Neural progenitor cell (in vitro differentiated cells): ENCODE measurements around the gene CLEC10A. TPM values are rescaled to one million over a fixed set of nuclear protein-coding genes. Genes with fewer than 3 reads are reported as not detected.

Experiments used
- DNase-seq: peaks from one replicate; pipeline ENCODE4 v3.0.0-alpha.2; 2016; ENCODE audit warnings: low spot score
- H2AFZ ChIP-seq: fragments of 200-600 bp; sonication (generic); replicated peaks from 2 replicates; pipeline ENCODE4 v1.6.1; 2016; ENCODE audit warnings: antibody characterized with exemption
- H3F3A ChIP-seq: fragments of 200-600 bp; sonication (generic); 2 replicates; pipeline ENCODE4 v1.6.1; 2016; ENCODE audit warnings: antibody characterized with exemption, low read depth
- H3K27ac ChIP-seq: fragments of 200-600 bp; sonication (generic); 2 replicates; pipeline ENCODE4 v1.5.1; 2016; ENCODE audit warnings: mild to moderate bottlenecking
- H3K27me3 ChIP-seq: fragments of 200-600 bp; sonication (generic); 2 replicates; pipeline ENCODE4 v1.6.1; 2016; ENCODE audit warnings: mild to moderate bottlenecking, moderate library complexity
- H3K36me3 ChIP-seq: fragments of 200-600 bp; sonication (generic); 2 replicates; pipeline ENCODE4 v1.5.1; 2016
- H3K4me1 ChIP-seq: fragments of 200-600 bp; sonication (generic); 2 replicates; pipeline ENCODE4 v1.6.1; 2016; ENCODE audit warnings: mixed run types
- H3K4me2 ChIP-seq: fragments of 200-600 bp; sonication (generic); 2 replicates; pipeline ENCODE4 v1.6.1; 2016
- H3K4me3 ChIP-seq: fragments of 200-600 bp; sonication (generic); 2 replicates; pipeline ENCODE4 v1.5.1; 2016
- H3K79me2 ChIP-seq: fragments of 200-600 bp; sonication (generic); 2 replicates; pipeline ENCODE4 v1.6.1; 2016; ENCODE audit warnings: low read depth
- H3K9ac ChIP-seq: fragments of 200-600 bp; sonication (generic); 2 replicates; pipeline ENCODE4 v1.6.1; 2016
- H3K9me3 ChIP-seq: fragments of 200-600 bp; sonication (generic); 2 replicates; pipeline ENCODE4 v1.5.1; 2016; ENCODE audit warnings: low read depth
- H4K20me1 ChIP-seq: fragments of 200-600 bp; sonication (generic); 2 replicates; pipeline ENCODE4 v1.6.1; 2016; ENCODE audit warnings: low read depth
- H3K27ac Mint-ChIP-seq: 3 replicates; pipeline ENCODE4 v1.8.0; 2021; ENCODE audit warnings: mixed read lengths
- H3K27me3 Mint-ChIP-seq: 2 replicates; pipeline ENCODE4 v1.8.0; 2022; ENCODE audit warnings: low read depth, mild to moderate bottlenecking, inconsistent platforms, moderate library complexity, mixed read lengths; ENCODE audit not compliant: insufficient read depth
- H3K36me3 Mint-ChIP-seq: 3 replicates; pipeline ENCODE4 v1.8.0; 2021; ENCODE audit warnings: mixed read lengths
- H3K4me1 Mint-ChIP-seq: 3 replicates; pipeline ENCODE4 v1.8.0; 2021; ENCODE audit warnings: mixed read lengths
- H3K4me3 Mint-ChIP-seq: 3 replicates; pipeline ENCODE4 v1.8.0; 2021; ENCODE audit warnings: mild to moderate bottlenecking, moderate library complexity, mixed read lengths
- H3K9me3 Mint-ChIP-seq: 3 replicates; pipeline ENCODE4 v1.8.0; 2020; ENCODE audit warnings: mixed read lengths
- EZH2 ChIP-seq: fragments of 200-600 bp; sonication (generic); IDR thresholded peaks from 2 replicates; pipeline ENCODE4 v1.6.1; 2017; ENCODE audit warnings: antibody characterized with exemption, mild to moderate bottlenecking, moderate library complexity
- EZH2phosphoT487 ChIP-seq: fragments of 200-600 bp; sonication (generic); IDR thresholded peaks from 2 replicates; pipeline ENCODE4 v1.6.1; 2017; ENCODE audit warnings: antibody characterized with exemption
- total RNA-seq: library from RNA; depleted of rRNA; stranded (reverse); fragments of >200 nt; gene quantifications from 2 replicates; pipeline ENCODE4 v1.2.3, GENCODE V29; 2015; ENCODE audit warnings: low replicate concordance
- TF ChIP-seq, protein P1 (sequence below): fragments of 200-600 bp; sonication (generic); IDR thresholded peaks from 2 replicates; pipeline ENCODE4 v1.5.1; 2017; ENCODE audit warnings: antibody characterized with exemption, mild to moderate bottlenecking

Gene CLEC10A
- total RNA-seq, 1 donor from 2014 or later: not detected

DNA sequence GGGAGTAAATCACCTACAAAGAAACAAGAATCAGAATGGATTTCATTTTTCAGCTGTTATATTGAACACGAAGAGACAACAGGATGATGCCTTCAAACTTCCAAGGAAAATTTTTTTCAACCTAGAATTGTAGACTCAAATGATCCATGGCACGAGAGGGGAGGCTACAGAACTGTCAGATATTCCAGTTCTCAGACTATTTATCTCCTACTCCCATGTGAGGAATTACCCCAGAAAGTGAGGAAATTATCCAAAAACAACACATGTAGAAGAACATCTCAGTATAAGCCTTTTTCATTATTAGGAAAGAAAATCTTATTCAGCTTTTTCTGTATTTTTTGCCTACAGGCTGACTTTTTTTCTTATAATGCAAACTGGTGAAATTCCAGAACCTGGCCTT, 40.1 kb upstream of the CLEC10A start:
- Mint-ChIP-seq H3K27ac (no peak overlapping the region), H3K27me3 (peaks cover 8% of the 10 kb centered on the region), H3K4me1 (peaks cover 15% of the 10 kb centered on the region), H3K36me3 (no peaks in the 10 kb centered on the region), H3K9me3 (no peaks in the 10 kb centered on the region), H3K4me3 (no peak overlapping the region)
- H3K9me3 ChIP-seq: no peaks in the 10 kb centered on the region
- H3K27ac ChIP-seq: no peak overlapping the region
- H3K9ac ChIP-seq: no peak overlapping the region
- H2AFZ ChIP-seq: no peak overlapping the region
- no peaks in the 10 kb centered on the region for H3K4me1 ChIP-seq
- no peak overlapping the region for H3K4me2 ChIP-seq
- no peaks in the 10 kb centered on the region for H3F3A ChIP-seq
- no peaks in the 10 kb centered on the region for H4K20me1 ChIP-seq
- DNase-seq: no peak
- no peaks in the 10 kb centered on the region for H3K79me2 ChIP-seq
- no peaks in the 10 kb centered on the region for H3K27me3 ChIP-seq
- no peak for TF ChIP-seq EZH2phosphoT487
- TF ChIP-seq EZH2: no peak
- TF ChIP-seq, protein P1, sequence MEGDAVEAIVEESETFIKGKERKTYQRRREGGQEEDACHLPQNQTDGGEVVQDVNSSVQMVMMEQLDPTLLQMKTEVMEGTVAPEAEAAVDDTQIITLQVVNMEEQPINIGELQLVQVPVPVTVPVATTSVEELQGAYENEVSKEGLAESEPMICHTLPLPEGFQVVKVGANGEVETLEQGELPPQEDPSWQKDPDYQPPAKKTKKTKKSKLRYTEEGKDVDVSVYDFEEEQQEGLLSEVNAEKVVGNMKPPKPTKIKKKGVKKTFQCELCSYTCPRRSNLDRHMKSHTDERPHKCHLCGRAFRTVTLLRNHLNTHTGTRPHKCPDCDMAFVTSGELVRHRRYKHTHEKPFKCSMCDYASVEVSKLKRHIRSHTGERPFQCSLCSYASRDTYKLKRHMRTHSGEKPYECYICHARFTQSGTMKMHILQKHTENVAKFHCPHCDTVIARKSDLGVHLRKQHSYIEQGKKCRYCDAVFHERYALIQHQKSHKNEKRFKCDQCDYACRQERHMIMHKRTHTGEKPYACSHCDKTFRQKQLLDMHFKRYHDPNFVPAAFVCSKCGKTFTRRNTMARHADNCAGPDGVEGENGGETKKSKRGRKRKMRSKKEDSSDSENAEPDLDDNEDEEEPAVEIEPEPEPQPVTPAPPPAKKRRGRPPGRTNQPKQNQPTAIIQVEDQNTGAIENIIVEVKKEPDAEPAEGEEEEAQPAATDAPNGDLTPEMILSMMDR: no peak
- no peaks in the 10 kb centered on the region for H3K36me3 ChIP-seq
- H3K4me3 ChIP-seq: no peak overlapping the region

DNA sequence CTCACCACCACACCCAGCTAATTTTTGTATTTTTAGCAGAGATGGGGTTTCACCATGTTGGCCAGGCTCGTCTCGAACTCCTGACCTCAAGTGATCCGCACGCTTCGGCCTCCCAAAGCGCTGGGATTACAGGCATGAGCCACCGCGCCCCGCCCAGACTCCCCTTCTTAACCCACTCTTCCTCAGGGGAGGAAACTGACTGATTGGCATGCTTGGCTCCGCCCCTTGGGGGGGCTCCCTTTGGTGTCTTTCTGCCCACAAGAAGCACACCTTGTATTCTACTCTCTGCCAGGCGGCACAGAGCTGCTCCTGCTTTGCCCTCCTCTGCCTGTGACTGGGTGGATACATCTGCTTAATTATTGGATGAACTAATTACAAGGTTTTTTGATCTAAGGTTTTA, 39.3 kb upstream of the CLEC10A start:
- no peak overlapping the region for H3K27ac Mint-ChIP-seq
- H3K4me1 Mint-ChIP-seq: peaks cover 18% of the 10 kb centered on the region
- DNase-seq: no peak
- H2AFZ ChIP-seq: no peak overlapping the region
- H3K79me2 ChIP-seq: no peaks in the 10 kb centered on the region
- no peak overlapping the region for H3K9ac ChIP-seq
- no peak overlapping the region for H3K4me3 Mint-ChIP-seq
- no peak overlapping the region for H3K4me2 ChIP-seq
- no peaks in the 10 kb centered on the region for H3K9me3 ChIP-seq
- no peaks in the 10 kb centered on the region for H4K20me1 ChIP-seq
- no peak overlapping the region for H3K27ac ChIP-seq
- H3K36me3 Mint-ChIP-seq: no peaks in the 10 kb centered on the region
- H3K4me3 ChIP-seq: no peak overlapping the region
- no peaks in the 10 kb centered on the region for H3K36me3 ChIP-seq
- peaks cover 8% of the 10 kb centered on the region for H3K27me3 Mint-ChIP-seq
- no peaks in the 10 kb centered on the region for H3K9me3 Mint-ChIP-seq
- TF ChIP-seq EZH2phosphoT487: no peak
- TF ChIP-seq EZH2: no peak
- TF ChIP-seq, protein P1: no peak
- no peaks in the 10 kb centered on the region for H3K27me3 ChIP-seq
- H3K4me1 ChIP-seq: no peaks in the 10 kb centered on the region
- H3F3A ChIP-seq: no peaks in the 10 kb centered on the region

DNA sequence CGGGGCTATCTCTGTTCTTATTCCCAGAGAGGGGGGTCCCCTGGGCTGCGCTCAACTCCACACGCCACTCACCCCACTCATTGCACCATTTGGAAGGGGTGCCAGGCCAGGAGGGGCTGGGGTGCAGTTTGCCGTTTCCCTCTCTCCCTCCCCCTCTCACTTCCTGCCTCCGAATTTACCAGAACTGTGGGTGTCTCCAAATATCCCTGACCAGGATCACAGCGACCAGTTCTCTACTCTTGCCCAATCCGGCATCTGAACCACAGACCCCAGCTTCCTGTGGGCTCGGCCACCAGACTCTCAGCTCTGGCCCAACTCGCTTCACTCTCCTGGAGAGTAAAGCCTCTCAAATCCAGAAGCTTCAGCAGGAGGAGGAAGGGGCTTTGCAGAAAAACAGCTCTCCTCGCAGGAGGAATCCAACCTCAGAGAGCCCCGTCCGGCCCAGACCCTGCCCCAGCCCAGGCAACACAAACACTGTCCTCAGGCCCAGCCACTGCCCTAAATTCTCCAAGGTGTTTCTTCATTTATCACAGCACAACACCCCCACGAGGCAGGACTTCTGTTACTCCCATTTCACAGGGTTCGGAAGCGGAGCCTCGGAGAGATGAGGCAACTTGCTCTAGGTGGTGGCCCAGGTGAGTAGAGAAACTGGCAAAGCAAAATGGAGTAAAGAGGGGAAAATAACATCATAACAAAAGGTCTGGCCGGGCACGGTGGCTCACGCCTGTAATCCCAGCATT, 35.0 kb upstream of the CLEC10A start:
- Histone ChIP-seq H3F3A (no peaks in the 10 kb centered on the region), H3K9me3 (no peaks in the 10 kb centered on the region), H3K9ac (no peak overlapping the region), H3K4me3 (no peak overlapping the region), H3K27ac (no peak overlapping the region), H3K4me2 (no peak overlapping the region), H3K27me3 (no peaks in the 10 kb centered on the region), H3K79me2 (no peaks in the 10 kb centered on the region), H3K4me1 (no peaks in the 10 kb centered on the region), H4K20me1 (no peaks in the 10 kb centered on the region), H2AFZ (no peak overlapping the region), H3K36me3 (no peaks in the 10 kb centered on the region)
- H3K27ac Mint-ChIP-seq: peak overlapping the region; percentile 77
- peaks cover 2% of the 10 kb centered on the region for H3K9me3 Mint-ChIP-seq
- no peaks in the 10 kb centered on the region for H3K36me3 Mint-ChIP-seq
- no peak for DNase-seq
- H3K27me3 Mint-ChIP-seq: peaks cover 6% of the 10 kb centered on the region
- TF ChIP-seq EZH2: no peak
- peaks cover 30% of the 10 kb centered on the region for H3K4me1 Mint-ChIP-seq
- no peak overlapping the region for H3K4me3 Mint-ChIP-seq

DNA sequence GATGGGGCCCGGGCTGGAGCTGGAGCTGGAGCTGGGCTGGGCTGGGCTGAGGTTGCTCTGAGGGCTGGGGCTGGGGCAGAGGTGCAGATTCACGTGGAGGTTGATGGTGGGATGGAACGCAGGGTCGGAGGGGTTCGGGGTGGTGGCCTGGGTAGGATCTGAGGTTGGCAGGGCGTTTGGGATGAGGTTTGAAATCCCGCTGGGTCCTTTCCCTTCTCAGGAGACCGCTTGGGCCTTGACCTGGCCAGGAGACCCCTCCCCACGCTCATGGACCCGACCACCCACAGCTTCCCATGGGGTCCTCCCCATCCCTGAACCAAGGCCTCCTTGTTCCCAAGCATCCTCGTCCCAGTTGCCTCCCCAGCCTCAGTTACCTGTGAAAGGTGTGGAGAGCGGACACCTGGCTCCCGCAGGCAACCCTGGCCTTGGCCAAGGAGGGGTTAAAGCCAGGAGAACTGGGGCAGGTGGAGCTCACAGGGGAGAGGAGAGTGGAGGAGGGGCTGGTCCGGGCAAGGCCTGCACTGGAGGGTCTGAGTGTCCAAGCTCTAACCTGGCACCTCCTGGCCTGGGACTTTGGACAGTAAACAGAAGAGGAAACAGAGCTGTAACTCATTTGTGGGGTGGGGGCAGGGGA, 34.3 kb upstream of the CLEC10A start, which contains the start of gene ASGR2:
Gene ASGR2 (minus strand): TSS at position 582 of the 634 bp plus-strand sequence. CDS start 582 bp downstream, outside the sequence.
- H3K36me3 ChIP-seq: no peaks in the 10 kb centered on the region
- peaks cover 2% of the 10 kb centered on the region for H3K9me3 Mint-ChIP-seq
- H3K27me3 ChIP-seq: no peaks in the 10 kb centered on the region
- no peak within 1 kb of the TSS for H3K4me3 Mint-ChIP-seq
- H3K9ac ChIP-seq: no peak within 1 kb of the TSS
- no peak within 1 kb of the TSS for H2AFZ ChIP-seq
- no peaks in the 10 kb centered on the region for H3F3A ChIP-seq
- TF ChIP-seq, protein P1: no peak
- no peak for TF ChIP-seq EZH2
- TF ChIP-seq EZH2phosphoT487: no peak
- no peaks in the 10 kb centered on the region for H3K4me1 ChIP-seq
- H3K4me2 ChIP-seq: no peak within 1 kb of the TSS
- no peak for DNase-seq
- H3K79me2 ChIP-seq: no peaks in the 10 kb centered on the region
- no peaks in the 10 kb centered on the region for H3K9me3 ChIP-seq
- no peaks in the 10 kb centered on the region for H3K36me3 Mint-ChIP-seq
- H3K27me3 Mint-ChIP-seq: peaks cover 6% of the 10 kb centered on the region
- H3K27ac Mint-ChIP-seq: peak within 1 kb of the TSS; percentile 89
- H4K20me1 ChIP-seq: no peaks in the 10 kb centered on the region
- H3K4me1 Mint-ChIP-seq: peaks cover 30% of the 10 kb centered on the region
- no peak within 1 kb of the TSS for H3K27ac ChIP-seq
- no peak within 1 kb of the TSS for H3K4me3 ChIP-seq
